ENCODE data around the gene FSTL1. TPM values are rescaled to one million over a fixed set of nuclear protein-coding genes. Genes with fewer than 3 reads are reported as not detected.

Gene FSTL1
- total and polyA plus RNA-seq, 2 experiments from 2014 or later = 50.8 to 258 TPM

GRCh38 chr3:120428924-120429323 lies 21.9 kb downstream of the FSTL1 start:
- Histone ChIP-seq H3K4me2 (no peak overlapping the region), H3K27ac (ENCODE audit: low read depth) (no peak overlapping the region), H4K20me1 (replicated peaks; ENCODE audit: insufficient read depth) (peaks cover 17% of the 10 kb centered on the region), H3K4me1 (ENCODE audit: insufficient read depth) (peaks cover 12% of the 10 kb centered on the region), H3K27me3 (ENCODE audit: insufficient read depth) (no peaks in the 10 kb centered on the region), H3K79me2 (replicated peaks; ENCODE audit: insufficient read depth) (peaks cover 34% of the 10 kb centered on the region), H2AFZ (no peak overlapping the region), H3K4me3 (no peak overlapping the region), H3K36me3 (ENCODE audit: insufficient read depth) (peaks cover 17% of the 10 kb centered on the region; the same call in 1 of the 2 replicates), H3K9me2 (ENCODE audit: insufficient read depth) (no peaks in the 10 kb centered on the region), H3F3A (replicated peaks; ENCODE audit: low read depth) (no peaks in the 10 kb centered on the region)
- Mint-ChIP-seq H3K27me3 (ENCODE audit: insufficient read depth, low read depth, poor library complexity) (peaks cover 4% of the 10 kb centered on the region), H3K36me3 (ENCODE audit: low read depth) (peaks cover 52% of the 10 kb centered on the region), H3K27ac (no peak overlapping the region), H3K4me3 (no peak overlapping the region), H3K9me3 (no peaks in the 10 kb centered on the region; the same call in 2 of the 3 replicates), H3K4me1 (peaks cover 42% of the 10 kb centered on the region)
- TF ChIP-seq STAT1 (IDR thresholded peaks at IDR 0.05; ENCODE audit: unreplicated experiment) (no peak), POLR2AphosphoS5 (IDR thresholded peaks at IDR 0.05; ENCODE audit: low read depth) (no peak), ZNF331 (CRISPR knock-in tag; IDR thresholded peaks at IDR 0.05; ENCODE audit: low read depth) (no peak), EZH2phosphoT487 (IDR thresholded peaks at IDR 0.05; ENCODE audit: unreplicated experiment) (no peak), NANOG (IDR thresholded peaks at IDR 0.05; ENCODE audit: borderline replicate concordance) (no peak), ZNF114 (CRISPR knock-in tag; IDR thresholded peaks at IDR 0.05) (no peak), CREB1 (CRISPR knock-in tag; IDR thresholded peaks at IDR 0.05; ENCODE audit: low read depth) (no peak), ETS1 (IDR thresholded peaks at IDR 0.05) (no peak), REST (IDR thresholded peaks at IDR 0.05; ENCODE audit: unreplicated experiment) (no peak), EZH2 (IDR thresholded peaks at IDR 0.05; ENCODE audit: low read depth, unreplicated experiment) (no peak), JUNB (IDR thresholded peaks at IDR 0.05; ENCODE audit: unreplicated experiment) (no peak), ZNF462 (CRISPR knock-in tag; IDR thresholded peaks at IDR 0.05) (no peak), CTCF (conservative IDR thresholded peaks at IDR 0.05; ENCODE audit: low read depth in 2 of 2) (no peak)
- DNase-seq (ENCODE audit: low spot score) (no peak), ATAC-seq (no peak)

Data from GM23338 (cell line).